ENCODE results near the gene SLC18A3.

- TF ChIP-seq EZH2phosphoT487 (IDR thresholded peaks at IDR 0.05; ENCODE audit: unreplicated experiment) (no peak), REST (IDR thresholded peaks at IDR 0.05; ENCODE audit: unreplicated experiment) (no peak), POLR2AphosphoS5 (IDR thresholded peaks at IDR 0.05; ENCODE audit: low read depth) (no peak), CTCF (conservative IDR thresholded peaks at IDR 0.05; ENCODE audit: low read depth in 2 of 2) (no peak), STAT1 (IDR thresholded peaks at IDR 0.05; ENCODE audit: unreplicated experiment) (no peak), JUNB (IDR thresholded peaks at IDR 0.05; ENCODE audit: unreplicated experiment) (no peak), EZH2 (IDR thresholded peaks at IDR 0.05; ENCODE audit: low read depth, unreplicated experiment) (no peak), CREB1 (CRISPR knock-in tag; IDR thresholded peaks at IDR 0.05; ENCODE audit: low read depth) (no peak), ETS1 (IDR thresholded peaks at IDR 0.05) (no peak), ZNF331 (CRISPR knock-in tag; IDR thresholded peaks at IDR 0.05; ENCODE audit: low read depth) (no peak), ZNF114 (CRISPR knock-in tag; IDR thresholded peaks at IDR 0.05) (no peak)
Observed at GRCh38 chr10:49633327-49634068, 23.4 kb downstream of the SLC18A3 start.

Measured in GM23338 (cell line).